HEK293T (cell line): Measurements from ENCODE around the gene TMEM269.

Source experiments
- CTBP1 ChIP-seq: fragments of 450-650 bp; IDR thresholded peaks from 2 replicates; pipeline ENCODE4 v1.6.1; 2016; ENCODE audit warnings: borderline replicate concordance
- FOXA1 ChIP-seq: fragments of 450-650 bp; IDR thresholded peaks from 2 replicates; pipeline ENCODE4 v1.6.1; 2016; ENCODE audit warnings: mild to moderate bottlenecking
- FOXM1 ChIP-seq: fragments of 450-650 bp; IDR thresholded peaks from 2 replicates; pipeline ENCODE4 v1.6.1; 2017; ENCODE audit warnings: mild to moderate bottlenecking, borderline replicate concordance
- SUZ12 ChIP-seq: fragments of 450-650 bp; IDR thresholded peaks from 2 replicates; pipeline ENCODE4 v1.6.1; 2016; ENCODE audit warnings: mild to moderate bottlenecking

DNA sequence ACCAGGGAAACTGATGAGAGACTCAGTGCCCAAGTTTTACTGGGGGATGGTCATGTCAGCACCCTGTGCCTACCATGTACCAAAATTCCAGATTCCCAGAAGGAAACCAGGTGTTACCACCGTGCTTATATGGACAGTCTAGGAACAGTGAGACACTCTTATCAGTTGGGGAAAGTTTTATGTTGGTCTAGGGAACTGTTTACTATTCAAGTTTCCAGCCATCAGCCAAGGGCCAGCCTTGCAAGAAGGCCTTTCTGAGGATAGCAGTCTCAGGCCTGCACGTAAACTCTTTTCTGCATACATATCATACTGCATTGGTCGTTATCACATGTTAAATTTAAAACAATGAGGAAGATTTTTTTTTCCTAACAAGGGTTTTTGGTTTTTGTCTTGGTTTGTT is 12.6 kb downstream of the TMEM269 start:
- TF ChIP-seq SUZ12, result no peak
- TF ChIP-seq CTBP1, result no peak
- no peak for TF ChIP-seq FOXA1
- TF ChIP-seq FOXM1, result no peak
